Activated CD4-positive, alpha-beta T cell treated with anti-CD3 and anti-CD28 coated beads, Interleukin-2, amount 50 U/mL, for 48 hours (primary cell): ENCODE data around the gene PRDM16.

Experiments
- DNase-seq, 2 experiments: peaks; one replicate each; pipeline ENCODE4 v3.0.0-alpha.2; 2020

PRDM16 gene

DNA sequence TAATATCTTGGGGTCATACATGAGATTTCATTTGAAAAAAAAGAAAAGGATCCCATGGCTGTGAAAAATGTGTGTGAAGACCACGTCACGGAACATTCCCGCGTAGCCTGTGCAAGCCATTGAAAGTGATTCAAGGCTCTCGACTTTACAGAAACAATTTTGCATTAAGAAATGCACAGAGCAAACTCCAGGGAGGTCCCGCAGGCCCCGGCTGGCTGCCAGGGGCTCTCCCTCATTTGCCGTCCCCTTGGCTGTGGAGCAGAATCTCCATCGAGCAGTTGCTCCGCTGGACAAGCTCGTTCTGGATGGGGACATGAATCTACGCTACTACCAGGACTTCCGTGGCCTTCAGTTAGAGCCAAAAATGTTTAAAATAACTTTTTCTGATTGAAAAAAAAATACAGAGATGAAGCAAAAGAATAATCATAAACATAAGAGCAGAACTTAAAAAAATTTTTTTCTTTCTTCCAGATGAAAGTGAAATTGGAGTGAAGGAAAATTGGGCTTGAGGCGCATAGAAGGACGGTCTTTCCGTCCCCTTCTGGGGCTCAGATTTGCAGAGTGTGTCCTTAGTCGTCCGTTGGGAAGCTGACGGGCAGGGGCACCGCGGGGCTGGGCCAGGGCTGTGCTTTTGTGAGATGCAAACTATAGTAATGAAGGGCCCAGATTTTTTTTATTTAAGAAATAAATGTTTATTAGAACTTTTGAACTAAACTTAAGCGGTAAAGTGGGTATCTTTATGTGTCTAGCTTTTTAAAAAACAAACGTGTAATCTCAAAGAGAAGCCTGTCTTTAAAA is 317.4 kb downstream of the PRDM16 start:
- DNase-seq = no peak

DNA sequence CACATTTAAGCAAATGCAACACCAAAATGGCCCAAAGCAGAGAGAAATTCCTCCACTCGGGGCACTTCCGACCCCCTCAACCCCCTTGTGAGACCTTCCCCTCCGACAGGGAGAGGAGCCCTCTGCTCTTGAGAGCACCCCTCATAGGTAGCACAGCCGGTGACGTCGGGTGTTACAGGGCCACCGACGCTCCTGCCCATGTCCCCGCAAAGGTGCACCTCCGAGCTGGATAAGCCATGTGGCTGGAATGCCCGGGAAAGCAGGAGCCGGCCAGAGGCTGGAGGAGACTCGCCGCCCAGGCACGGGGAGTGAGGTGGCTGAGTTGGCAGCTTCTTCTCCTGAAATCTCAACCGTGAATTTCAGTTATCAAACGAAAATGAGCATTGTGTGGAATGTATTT is 318.4 kb downstream of the PRDM16 start:
- DNase-seq = no peak

DNA sequence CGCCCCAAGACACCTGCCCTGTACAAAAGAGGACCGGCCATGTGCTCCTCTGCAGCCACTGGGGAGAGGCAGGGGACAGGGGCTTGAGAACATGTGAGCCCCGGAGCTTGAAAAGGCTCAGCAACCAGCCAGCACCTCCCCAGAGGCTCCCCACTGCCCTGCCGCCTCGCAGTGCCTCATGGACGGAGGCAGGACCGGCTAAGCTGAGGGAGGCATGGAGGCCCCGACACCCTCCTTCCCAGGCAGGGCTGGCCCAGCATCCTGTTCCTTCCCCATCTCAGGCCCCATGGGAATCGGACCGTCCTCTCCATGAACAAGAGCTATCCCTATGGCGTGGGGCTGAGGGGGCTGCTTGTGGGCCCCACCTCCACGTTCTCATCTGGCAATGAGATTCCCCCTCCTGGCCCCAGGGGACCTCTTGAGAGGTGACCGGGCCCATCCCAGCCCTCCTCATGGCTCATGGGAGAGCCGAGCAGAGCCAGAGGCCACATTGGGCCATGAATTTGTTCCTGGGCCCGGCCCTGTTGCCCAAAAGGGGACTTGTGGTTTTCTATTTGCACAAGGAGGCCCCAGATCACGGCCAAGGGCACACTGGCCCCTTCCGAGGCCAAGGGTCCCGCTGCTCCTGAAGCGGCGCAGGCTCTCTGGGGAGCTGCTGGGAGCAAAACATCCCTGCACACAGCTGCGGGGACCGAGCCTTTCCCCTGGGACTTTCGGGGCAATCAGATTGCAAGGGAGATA is 320.3 kb downstream of the PRDM16 start:
- DNase-seq = no peak

DNA sequence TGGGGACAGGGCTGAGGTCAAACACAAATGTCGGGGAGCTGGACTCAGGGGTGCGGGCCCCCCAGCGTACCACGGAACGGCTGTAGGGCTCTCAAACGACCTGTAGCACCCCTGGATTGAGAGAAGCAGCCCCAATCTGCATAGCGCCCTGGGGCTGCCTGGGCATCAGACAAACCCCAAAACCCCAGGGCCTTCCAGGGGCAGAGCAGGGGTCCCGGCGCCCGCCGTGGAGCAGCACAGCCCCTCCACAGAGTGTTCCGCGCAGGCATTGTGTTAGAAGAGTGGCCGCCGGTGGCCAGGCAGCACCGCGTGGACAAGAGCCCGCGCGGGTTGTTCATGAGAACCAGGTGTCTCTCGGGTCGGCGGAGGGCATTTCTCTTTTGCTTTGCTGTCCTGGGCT is 321.3 kb downstream of the PRDM16 start:
- DNase-seq = no peak

DNA sequence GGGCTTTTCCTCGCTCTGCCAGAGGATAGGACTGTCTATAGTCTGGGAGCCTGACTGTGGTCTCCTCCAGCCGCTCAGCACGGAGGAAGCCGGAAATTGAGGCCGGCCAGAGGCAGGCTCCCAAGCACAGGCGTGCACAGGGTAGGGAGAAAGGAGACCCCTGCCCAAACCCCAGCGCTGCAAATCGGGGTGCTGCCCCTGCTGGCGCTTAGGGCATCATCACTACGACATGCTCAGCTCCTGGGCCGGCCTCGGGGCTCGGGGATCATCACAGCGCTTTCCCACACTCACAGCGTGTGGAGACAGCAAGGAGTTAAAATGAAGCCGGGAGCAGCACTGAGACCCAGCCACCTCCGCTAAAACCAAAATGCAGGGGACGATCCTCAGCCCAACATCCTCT is 322.7 kb downstream of the PRDM16 start:
- no peak for DNase-seq

DNA sequence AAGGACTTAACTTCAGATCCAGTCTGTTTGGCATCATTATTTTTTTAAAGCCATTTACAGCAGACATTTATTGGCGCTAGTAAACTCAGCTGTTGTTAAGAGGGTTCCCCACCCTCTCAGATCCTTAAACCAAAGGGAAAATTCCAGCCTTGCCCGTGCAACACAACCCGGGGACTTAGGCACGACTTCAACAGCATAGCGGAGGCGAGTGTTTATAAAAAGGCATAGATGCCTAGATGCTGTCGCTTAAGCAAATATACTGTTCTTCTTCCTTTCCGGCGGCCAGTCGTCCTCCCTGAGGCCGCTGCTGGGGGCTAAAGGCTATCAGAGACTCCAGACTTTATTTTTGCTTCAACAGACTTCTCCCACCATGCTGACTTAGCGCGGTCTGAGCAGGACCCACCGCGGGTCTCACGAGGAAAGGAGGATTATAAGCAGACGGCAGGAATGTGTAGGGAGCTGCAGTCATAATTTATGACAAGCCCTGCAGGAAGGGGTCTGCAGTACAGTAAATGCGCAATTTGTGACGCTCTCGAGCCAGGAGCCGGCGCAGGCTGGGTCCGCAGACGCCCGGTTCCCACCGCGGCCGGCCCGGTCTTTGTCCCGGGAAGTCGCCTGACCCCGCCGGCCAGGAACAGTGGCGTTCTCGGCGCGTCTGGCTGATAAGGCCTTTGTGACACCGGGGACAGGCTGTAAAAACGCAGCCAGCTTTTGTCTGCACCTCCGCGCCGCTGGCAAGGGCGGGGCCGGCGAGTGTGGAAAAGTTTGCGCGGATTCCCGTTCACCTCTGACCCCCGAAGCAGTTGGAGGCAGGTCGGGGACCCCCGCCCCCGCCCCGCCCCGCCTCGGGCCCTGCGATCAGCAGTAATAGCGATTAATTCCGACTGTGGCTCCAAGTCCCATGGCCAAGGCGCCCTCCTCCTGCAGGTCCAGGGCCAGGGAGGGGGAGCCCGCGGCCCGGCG is 324.3 kb downstream of the PRDM16 start:
- DNase-seq = no peak

DNA sequence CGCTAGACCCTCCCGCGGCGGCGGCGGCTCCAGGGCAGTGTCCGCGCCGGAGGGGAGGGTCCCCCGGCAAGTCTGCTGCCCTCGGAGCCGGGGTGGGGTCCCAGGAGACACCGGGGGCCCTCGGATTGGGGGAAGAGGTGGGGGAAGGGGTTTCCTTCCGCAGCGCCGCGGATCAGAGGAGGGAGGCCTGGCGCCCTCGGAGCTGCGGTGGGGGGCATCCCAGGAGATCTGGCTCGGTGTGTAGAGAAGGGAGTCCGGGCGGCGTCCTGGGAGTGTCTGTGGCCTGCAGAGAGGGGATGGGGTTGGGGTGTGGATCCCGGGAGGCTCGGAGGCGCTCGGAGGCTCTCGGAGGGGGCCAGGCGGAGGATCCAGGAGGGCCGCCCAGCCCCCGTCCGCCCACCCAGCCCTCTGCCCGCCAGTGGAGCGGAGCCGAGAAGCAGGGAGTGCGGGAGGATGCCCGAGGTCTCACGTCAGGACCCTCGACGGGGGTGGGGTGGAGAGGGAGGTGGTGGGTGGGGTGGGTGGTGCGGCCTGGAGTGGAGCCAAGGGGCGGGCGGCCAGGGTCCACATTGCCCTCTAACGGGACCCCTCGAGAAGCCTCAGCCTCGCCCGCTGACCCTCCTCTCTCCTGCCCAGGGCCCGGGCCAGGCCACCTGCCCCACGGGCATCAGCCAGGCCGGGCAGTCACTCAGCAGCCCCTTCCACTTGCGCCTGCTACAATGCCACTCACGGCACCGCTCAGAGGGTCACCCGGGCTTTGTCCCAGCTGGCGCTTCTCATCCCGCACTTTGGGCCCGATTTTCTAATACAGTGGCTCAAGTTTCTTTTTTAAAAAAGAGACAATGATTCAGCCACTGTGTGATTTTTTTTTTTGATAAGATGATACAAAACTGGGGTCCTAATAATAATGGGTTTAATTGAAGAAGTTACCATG is 325.3 kb downstream of the PRDM16 start:
- DNase-seq = no peak

DNA sequence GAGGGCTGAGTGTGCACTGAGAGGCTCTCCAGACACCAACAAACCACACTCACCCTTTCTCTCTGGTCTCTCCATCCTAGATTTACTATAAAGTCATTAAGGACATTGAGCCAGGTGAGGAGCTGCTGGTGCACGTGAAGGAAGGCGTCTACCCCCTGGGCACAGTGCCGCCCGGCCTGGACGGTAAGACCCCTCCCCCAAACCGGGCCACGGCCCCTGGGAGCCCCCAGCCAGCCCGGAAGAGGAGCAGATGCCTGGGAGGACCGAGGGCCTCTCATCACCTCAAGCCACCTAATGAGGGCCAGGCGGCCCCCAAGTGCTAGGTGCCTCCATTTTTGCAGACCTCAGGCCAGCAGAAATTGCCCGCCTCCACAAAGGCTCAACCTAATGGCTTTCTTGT is 327.4 kb downstream of the PRDM16 start:
- DNase-seq = no peak

DNA sequence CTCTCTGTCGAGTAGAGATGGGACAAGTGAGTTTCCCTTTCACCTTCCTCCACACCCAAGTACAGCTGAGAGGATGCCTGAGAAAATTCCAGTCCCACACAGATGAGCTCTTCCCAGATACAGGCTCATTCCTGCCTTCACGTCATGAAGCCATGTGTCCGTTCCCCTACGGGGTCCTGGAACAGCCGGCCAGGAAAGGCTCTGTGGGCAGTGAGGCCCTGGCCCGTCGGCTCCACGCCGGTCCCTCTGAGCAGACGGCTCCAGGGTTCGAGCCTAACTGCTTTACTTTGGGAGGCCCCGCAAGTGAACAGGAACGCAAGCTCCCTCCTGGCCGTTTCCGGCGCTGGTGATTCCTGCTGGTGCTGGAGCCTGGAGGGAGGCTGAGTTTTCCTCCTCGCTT is 328.3 kb downstream of the PRDM16 start:
- no peak for DNase-seq

DNA sequence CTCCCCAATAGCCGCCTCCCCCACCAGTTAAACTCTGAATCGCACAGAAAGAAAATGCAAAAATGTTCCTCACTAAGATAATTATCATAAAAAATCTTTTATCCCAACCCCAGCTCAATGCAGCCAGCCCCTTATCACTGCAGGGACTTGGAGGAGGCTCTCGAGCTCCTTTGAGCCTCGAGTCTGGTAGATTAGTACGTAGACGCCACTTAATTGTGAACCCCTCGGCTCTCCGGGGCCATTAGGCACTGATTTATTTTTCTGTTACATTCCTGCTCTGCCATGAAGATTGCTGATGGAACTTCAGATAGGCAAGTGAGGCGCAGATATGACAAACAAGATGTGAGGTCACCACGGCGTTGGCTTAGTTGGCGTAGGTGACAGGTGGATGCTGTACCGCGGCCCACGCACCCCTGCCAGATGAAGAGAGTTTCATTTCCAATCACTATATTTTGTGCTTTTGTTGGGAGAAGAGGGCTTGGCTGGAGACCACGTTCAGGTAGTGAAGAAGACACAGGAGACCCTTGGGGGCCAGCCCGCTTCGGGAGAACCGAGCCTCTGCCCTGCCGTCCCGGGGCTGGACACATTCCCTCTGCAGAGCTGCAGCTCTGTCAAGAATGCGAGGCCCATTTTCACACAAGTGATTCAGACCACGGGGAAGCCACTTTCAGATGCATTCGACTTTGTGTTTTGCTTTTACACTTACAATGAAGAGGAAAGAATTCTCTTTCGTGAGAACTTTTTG is 329.6 kb downstream of the PRDM16 start:
- DNase-seq = no peak

DNA sequence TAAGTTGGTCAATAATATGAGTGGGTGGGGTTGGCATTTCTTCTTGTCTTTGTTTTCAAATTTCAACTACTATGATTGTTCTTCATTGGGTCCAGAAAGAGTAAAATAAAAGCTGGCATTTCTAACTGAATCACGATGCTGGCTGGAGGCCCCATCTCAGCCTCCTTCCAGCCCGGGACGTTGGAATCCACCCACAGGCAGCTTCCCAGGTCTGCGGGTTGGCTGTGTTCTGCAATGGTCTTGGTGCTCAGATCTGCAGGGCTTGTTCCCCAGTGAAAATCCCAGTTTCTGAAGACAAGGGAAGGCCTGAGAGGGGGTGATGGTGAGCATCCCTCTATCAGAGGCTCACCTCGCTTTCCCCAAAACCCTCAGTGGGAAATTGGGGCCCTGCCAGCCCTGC is 330.7 kb downstream of the PRDM16 start:
- DNase-seq = no peak

DNA sequence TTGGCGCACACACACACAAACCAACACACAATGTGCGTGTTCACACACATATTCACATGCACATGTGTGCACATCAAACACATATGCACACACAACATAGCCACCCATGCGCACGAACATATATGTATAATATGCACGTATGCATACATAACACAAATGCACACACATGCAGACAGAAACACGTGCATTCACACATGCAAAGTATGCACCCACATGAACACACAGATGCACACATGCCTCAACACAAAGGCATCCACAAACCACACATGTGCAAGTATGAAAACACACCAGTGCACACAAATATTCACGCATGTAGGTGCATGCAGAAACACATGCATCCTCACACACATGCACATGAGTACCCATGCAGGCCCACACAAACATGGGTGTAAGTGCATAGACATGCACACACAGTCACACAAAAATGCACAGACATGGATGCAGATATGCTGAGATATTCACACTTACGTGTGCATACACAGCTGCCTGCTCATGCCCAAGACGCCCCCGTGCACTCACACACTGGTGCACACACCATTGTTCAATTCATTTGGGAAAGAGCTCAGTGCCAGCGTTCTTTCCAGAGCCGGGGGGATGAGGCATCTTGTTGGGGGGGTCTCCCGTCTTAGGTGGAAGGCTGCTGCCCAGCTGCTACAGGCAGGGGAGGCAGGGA is 332.7 kb downstream of the PRDM16 start:
- no peak for DNase-seq

DNA sequence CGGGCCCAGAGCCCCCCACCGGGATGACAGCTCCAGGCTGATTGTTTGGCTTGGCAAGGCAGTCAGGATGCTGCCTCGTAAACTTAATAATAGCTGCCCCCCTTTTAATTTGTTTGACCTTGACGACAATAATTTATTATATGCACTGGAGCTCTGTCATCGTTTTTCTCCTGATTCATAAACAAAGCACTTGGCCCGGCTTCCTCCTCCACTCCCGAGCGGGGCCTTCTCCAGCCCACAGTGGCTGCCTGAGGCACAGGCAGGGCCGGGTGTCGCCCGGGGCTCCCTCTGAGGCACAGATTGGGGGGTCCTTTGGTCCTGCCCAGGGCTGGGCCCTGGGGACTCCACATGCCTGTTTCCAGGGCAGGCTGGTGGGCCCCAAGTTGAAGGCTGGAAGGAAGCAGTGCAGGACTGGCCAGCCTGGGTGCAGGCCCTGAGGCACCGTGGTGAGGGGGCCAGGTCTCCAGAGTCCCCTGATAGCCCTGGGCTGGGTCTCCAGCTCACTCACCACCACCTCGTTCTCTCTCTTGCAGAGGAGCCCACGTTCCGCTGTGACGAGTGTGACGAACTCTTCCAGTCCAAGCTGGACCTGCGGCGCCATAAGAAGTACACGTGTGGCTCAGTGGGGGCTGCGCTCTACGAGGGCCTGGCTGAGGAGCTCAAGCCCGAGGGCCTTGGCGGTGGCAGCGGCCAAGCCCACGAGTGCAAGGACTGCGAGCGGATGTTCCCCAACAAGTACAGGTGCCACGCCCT is 333.4 kb downstream of the PRDM16 start:
- DNase-seq = no peak

DNA sequence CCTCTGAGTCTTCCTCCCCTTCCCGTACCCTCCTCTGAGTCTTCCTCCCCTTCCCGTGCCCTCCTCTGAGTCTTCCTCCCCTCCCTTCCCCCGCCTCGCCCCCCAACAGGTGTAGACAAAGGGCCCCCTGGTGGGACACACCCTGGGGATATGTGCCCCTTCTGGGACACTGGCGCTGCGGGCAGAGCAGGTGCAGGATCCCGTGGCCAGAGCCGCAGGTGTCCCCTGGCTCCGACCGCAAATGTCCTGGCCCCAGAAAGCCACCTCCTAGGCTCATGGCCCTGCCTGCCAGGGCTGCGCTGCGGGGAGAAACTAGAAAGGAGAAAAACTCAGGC is 334.0 kb downstream of the PRDM16 start:
- DNase-seq = no peak

DNA sequence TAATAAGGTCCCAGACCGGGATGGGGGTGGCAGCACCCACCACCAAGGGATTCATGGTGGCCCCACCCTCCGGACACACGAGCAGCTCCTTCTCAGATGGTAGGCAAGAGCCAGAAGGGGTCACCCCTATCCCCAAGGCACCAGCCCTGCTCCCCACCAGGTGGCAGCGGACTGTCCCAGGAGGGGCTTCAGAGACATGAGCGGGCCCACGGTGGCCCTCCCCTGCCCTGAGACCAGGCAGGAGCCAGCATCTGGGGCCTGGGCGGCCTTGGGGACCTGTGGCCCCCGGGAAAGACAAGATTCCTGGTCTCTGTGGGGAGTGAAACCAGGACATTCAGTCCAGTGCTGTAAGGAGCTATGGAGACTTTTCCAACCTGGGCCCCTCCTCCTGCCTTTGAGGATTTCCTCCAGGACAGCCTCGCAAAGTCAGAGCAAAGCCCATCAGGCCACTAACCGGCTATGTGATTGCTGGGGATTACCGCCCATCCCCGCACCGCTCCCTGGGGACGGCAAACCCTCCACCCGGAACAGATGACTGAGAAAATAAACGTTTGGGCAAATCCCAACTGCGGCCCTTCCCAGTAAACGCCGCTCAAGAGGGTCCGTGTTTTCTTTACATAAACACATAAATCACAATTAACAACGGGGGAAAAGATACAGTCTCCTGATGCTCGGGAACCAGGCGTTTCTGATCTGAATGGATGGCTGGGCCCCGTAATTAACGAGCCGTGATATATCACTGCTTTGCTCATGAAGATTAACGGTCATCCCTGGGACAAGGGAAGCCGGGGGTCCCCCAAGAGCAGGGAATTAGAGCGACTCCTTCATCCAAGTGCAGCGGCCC is 334.6 kb downstream of the PRDM16 start:
- DNase-seq = no peak

DNA sequence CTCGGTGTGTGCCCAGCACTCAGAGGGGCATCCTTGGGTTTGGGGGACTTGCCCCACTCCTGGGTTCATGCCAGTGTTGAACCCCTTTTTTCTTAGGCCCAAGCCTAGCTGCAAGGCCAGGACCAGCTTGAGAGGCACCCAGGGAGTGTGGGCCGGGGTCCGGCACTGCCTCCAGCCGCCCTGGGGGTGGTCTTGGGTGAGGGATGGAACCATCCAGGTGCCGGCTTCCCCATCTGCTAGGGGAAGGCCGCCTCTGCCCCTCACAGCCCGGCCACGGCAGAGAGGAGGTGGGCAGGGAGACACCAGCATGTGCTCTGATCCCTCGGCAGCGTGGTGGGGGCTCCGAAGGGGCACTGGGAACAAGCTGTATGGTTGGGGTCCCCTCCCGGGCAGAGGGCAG is 335.3 kb downstream of the PRDM16 start:
- DNase-seq = no peak

DNA sequence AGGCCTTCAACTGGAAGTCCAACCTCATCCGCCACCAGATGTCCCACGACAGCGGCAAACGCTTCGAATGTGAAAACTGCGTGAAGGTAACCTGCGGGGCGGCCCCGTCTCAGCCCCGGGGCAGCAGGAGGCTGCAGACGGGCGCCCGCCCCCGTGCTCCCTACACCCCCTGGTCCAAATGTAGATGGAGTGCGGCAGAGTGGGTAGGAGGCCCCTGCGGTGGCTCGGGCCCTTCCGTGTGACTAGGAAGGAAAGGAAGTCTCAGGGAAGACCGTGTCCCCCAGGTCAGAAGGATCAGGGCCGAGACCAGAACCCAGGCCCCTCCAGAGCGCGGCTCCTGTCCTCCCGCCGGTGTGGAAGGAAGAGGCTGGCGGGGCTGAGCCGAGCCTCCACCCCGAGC is 335.8 kb downstream of the PRDM16 start:
- DNase-seq = no peak

DNA sequence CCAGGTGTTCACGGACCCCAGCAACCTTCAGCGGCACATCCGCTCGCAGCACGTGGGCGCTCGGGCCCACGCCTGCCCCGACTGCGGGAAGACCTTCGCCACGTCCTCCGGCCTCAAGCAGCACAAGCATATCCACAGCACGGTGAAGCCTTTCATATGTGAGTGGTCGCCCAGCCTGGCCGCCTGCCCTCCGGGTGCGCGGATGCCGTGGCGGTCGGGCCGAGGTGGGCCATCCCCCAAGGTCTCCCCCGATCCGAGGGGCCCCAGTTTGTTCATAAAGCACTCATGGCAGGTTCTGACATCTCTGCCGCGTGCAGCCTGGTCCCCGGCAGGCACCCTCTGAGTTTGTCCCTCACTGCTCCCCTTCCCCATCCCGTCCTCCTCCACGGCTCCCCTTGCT is 336.5 kb downstream of the PRDM16 start:
- no peak for DNase-seq
